GM12878 (cell line): ENCODE results near the gene OSBPL3. TPM values are rescaled to one million over a fixed set of nuclear protein-coding genes. Genes with fewer than 3 reads are reported as not detected.

Source experiments
- EGR1 ChIP-seq, 2 experiments: IDR thresholded peaks; 1 replicate in 1 of 2; 2 replicates in 1 of 2; pipeline ENCODE4 v1.6.1; 2011 to 2012; ENCODE audit warnings: low read depth in 2 of 2, low read length in 2 of 2, borderline replicate concordance in 1 of 2, mild to moderate bottlenecking in 1 of 2, moderate library complexity in 1 of 2
- FOXM1 ChIP-seq: IDR thresholded peaks from 2 replicates; pipeline ENCODE4 v1.6.1; 2012; ENCODE audit warnings: low read depth, mild to moderate bottlenecking, inconsistent platforms, low read length, moderate library complexity
- JUNB ChIP-seq: IDR thresholded peaks from 2 replicates; pipeline ENCODE4 v1.6.1; 2016; ENCODE audit warnings: antibody characterized with exemption, mild to moderate bottlenecking
- KLF5 ChIP-seq: fragments of 450-650 bp; IDR thresholded peaks from 2 replicates; pipeline ENCODE4 v1.6.1; 2014; ENCODE audit warnings: mild to moderate bottlenecking; ENCODE audit not compliant: partially characterized antibody
- MTA2 ChIP-seq: fragments of 450-650 bp; IDR thresholded peaks from 2 replicates; pipeline ENCODE4 v1.6.1; 2016; ENCODE audit warnings: low read depth, mild to moderate bottlenecking, moderate library complexity
- POLR2AphosphoS2 ChIP-seq: IDR thresholded peaks from 2 replicates; pipeline ENCODE4 v1.6.1; 2011; ENCODE audit warnings: low read depth, mild to moderate bottlenecking, low read length, improper control_type of control experiment, moderate library complexity
- POLR2AphosphoS5 ChIP-seq: IDR thresholded peaks from 2 replicates; pipeline ENCODE4 v1.6.1; 2011; ENCODE audit warnings: mild to moderate bottlenecking, low read length, inconsistent platforms
- POU2F2 ChIP-seq: IDR thresholded peaks from 3 replicates; pipeline ENCODE4 v1.6.1; 2011; ENCODE audit warnings: low read depth, mild to moderate bottlenecking, low read length, borderline replicate concordance
- RAD51 ChIP-seq: fragments of 450-650 bp; IDR thresholded peaks from 2 replicates; pipeline ENCODE4 v1.6.1; 2016; ENCODE audit warnings: moderate library complexity, mild to moderate bottlenecking, inconsistent platforms
- RELA ChIP-seq: fragments of 450-650 bp; IDR thresholded peaks from 2 replicates; pipeline ENCODE4 v1.8.0; 2014; ENCODE audit warnings: borderline replicate concordance; ENCODE audit not compliant: partially characterized antibody
- RFX5 ChIP-seq: IDR thresholded peaks from 2 replicates; pipeline ENCODE4 v1.6.1; 2011; ENCODE audit warnings: low read depth, low read length, improper control_type of control experiment
- STAT1 ChIP-seq: fragments of 450-650 bp; conservative IDR thresholded peaks from 2 replicates; pipeline ENCODE4 v1.6.1; 2014; ENCODE audit warnings: antibody characterized with exemption, mild to moderate bottlenecking
- TCF3 ChIP-seq: IDR thresholded peaks from 2 replicates; pipeline ENCODE4 v1.6.1; 2012; ENCODE audit warnings: low read depth, mild to moderate bottlenecking, low read length, borderline replicate concordance; ENCODE audit not compliant: insufficient read depth
- ZNF207 ChIP-seq: fragments of 450-650 bp; IDR thresholded peaks from 2 replicates; pipeline ENCODE4 v1.6.1; 2014; ENCODE audit warnings: antibody characterized with exemption, mild to moderate bottlenecking, borderline replicate concordance
- ZNF24 ChIP-seq: fragments of 450-650 bp; IDR thresholded peaks from 2 replicates; pipeline ENCODE4 v1.6.1; 2017; ENCODE audit warnings: antibody characterized with exemption, mild to moderate bottlenecking
- polyA plus RNA-seq, 11 experiments: library from polyadenylated mRNA; depleted of rRNA in 4 of 11; unstranded in 6 of 11; stranded (reverse) in 5 of 11; fragments of >200 nt; fragmentation: Nextera tagmentation in 4 of 11; fragmentation: Illumina TruSeq in 1 of 11; extraction: Ambion mirVana in 4 of 11; extraction: Trizol in 1 of 11; gene quantifications; 1 replicate in 1 of 11; 2 replicates in 10 of 11; pipeline versions ENCODE4 v1.2.1 to v1.2.3, GENCODE V29; 2011 to 2016; ENCODE audit warnings: inconsistent platforms in 2 of 11, missing spikeins in 2 of 11, low read depth in 1 of 11
- total RNA-seq, 4 experiments: library from RNA; depleted of rRNA in 3 of 4; stranded (reverse); fragments of >200 nt in 3 of 4; fragmentation: Illumina TruSeq in 1 of 4; extraction: Trizol in 1 of 4; gene quantifications; 2 replicates each; pipeline versions ENCODE4 v1.2.1 to v1.2.3, GENCODE V29; 2013 to 2021
- TF ChIP-seq, protein P1 (sequence below): fragments of 450-650 bp; IDR thresholded peaks from 2 replicates; pipeline ENCODE4 v1.6.1; 2017; ENCODE audit warnings: antibody characterized with exemption, mild to moderate bottlenecking, moderate library complexity
- TF ChIP-seq, protein P2 (sequence below): IDR thresholded peaks from 2 replicates; pipeline ENCODE4 v1.6.1; 2011; ENCODE audit warnings: borderline replicate concordance, low read depth, mild to moderate bottlenecking, moderate library complexity, mixed read lengths, low read length; ENCODE audit not compliant: insufficient read depth; ENCODE audit errors: extremely low read length
- TF ChIP-seq, protein P3 (sequence below): IDR thresholded peaks from 2 replicates; pipeline ENCODE4 v1.6.1; 2011; ENCODE audit warnings: low read depth, low read length, improper control_type of control experiment, borderline replicate concordance
- TF ChIP-seq, protein P4 (sequence below): fragments of 450-650 bp; IDR thresholded peaks from 2 replicates; pipeline ENCODE4 v1.6.1; 2017; ENCODE audit warnings: mild to moderate bottlenecking, moderate library complexity
- TF ChIP-seq, protein P5 (sequence below): IDR thresholded peaks from 2 replicates; pipeline ENCODE4 v1.6.1; 2012; ENCODE audit warnings: low read depth, low read length, improper control_type of control experiment

The OSBPL3 gene
- total and polyA plus RNA-seq, 10 of the 15 experiments (the other 5 are each of a cell fraction or from before 2014, with no cell fraction given), result 6.1 to 46.6 (median 27.0) TPM

DNA sequence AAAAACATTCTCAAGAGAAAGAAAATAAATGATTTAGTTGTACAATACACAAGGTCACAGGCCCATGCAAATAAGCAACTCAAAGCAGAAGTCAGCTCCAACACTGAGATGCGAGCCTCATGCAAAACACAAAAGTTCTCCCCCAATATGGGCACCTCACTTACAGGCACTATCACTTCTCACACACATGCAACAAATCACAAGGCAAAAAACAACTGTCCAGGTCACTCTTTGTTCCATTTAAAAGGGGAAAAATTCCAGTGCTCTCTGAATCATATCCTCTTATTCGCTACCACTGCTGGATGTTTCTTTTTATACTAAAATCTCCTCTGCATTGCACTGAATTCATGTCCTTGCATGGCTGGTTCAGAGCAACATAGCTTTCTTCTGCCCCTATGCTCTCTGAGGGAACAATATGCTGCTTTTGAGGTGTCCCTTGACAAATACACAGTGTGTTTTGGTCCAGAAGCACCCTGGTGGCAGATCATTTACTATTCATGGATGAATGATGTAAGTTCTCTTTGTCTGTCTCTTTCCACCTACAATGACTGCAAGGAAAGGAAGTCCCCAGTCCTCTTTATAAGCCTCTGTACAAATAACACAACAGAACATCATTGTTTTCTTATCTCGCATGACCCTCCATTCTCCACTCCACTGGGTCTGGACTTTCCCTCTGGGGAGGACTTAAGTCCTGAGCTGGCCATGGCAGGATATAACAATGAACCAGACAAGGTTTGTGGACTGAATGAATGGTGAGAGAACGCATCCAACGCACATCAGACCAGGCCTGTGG is 137.3 kb downstream of the OSBPL3 start (continued):
- no peak for TF ChIP-seq ZNF24
- TF ChIP-seq, protein P1, sequence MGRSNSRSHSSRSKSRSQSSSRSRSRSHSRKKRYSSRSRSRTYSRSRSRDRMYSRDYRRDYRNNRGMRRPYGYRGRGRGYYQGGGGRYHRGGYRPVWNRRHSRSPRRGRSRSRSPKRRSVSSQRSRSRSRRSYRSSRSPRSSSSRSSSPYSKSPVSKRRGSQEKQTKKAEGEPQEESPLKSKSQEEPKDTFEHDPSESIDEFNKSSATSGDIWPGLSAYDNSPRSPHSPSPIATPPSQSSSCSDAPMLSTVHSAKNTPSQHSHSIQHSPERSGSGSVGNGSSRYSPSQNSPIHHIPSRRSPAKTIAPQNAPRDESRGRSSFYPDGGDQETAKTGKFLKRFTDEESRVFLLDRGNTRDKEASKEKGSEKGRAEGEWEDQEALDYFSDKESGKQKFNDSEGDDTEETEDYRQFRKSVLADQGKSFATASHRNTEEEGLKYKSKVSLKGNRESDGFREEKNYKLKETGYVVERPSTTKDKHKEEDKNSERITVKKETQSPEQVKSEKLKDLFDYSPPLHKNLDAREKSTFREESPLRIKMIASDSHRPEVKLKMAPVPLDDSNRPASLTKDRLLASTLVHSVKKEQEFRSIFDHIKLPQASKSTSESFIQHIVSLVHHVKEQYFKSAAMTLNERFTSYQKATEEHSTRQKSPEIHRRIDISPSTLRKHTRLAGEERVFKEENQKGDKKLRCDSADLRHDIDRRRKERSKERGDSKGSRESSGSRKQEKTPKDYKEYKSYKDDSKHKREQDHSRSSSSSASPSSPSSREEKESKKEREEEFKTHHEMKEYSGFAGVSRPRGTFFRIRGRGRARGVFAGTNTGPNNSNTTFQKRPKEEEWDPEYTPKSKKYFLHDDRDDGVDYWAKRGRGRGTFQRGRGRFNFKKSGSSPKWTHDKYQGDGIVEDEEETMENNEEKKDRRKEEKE, result no peak
- TF ChIP-seq, protein P2, sequence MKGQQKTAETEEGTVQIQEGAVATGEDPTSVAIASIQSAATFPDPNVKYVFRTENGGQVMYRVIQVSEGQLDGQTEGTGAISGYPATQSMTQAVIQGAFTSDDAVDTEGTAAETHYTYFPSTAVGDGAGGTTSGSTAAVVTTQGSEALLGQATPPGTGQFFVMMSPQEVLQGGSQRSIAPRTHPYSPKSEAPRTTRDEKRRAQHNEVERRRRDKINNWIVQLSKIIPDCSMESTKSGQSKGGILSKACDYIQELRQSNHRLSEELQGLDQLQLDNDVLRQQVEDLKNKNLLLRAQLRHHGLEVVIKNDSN, result no peak
- TF ChIP-seq MTA2, result no peak
- TF ChIP-seq, protein P3, sequence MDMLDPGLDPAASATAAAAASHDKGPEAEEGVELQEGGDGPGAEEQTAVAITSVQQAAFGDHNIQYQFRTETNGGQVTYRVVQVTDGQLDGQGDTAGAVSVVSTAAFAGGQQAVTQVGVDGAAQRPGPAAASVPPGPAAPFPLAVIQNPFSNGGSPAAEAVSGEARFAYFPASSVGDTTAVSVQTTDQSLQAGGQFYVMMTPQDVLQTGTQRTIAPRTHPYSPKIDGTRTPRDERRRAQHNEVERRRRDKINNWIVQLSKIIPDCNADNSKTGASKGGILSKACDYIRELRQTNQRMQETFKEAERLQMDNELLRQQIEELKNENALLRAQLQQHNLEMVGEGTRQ, result no peak
- no peak for TF ChIP-seq TCF3
- TF ChIP-seq RFX5, result no peak
- TF ChIP-seq, protein P4, sequence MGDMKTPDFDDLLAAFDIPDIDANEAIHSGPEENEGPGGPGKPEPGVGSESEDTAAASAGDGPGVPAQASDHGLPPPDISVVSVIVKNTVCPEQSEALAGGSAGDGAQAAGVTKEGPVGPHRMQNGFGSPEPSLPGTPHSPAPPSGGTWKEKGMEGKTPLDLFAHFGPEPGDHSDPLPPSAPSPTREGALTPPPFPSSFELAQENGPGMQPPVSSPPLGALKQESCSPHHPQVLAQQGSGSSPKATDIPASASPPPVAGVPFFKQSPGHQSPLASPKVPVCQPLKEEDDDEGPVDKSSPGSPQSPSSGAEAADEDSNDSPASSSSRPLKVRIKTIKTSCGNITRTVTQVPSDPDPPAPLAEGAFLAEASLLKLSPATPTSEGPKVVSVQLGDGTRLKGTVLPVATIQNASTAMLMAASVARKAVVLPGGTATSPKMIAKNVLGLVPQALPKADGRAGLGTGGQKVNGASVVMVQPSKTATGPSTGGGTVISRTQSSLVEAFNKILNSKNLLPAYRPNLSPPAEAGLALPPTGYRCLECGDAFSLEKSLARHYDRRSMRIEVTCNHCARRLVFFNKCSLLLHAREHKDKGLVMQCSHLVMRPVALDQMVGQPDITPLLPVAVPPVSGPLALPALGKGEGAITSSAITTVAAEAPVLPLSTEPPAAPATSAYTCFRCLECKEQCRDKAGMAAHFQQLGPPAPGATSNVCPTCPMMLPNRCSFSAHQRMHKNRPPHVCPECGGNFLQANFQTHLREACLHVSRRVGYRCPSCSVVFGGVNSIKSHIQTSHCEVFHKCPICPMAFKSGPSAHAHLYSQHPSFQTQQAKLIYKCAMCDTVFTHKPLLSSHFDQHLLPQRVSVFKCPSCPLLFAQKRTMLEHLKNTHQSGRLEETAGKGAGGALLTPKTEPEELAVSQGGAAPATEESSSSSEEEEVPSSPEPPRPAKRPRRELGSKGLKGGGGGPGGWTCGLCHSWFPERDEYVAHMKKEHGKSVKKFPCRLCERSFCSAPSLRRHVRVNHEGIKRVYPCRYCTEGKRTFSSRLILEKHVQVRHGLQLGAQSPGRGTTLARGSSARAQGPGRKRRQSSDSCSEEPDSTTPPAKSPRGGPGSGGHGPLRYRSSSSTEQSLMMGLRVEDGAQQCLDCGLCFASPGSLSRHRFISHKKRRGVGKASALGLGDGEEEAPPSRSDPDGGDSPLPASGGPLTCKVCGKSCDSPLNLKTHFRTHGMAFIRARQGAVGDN, result no peak
- TF ChIP-seq STAT1, result no peak
- TF ChIP-seq POU2F2, result peak; percentile 94; the same call in 2 of the 3 replicates
- TF ChIP-seq KLF5, result no peak
- TF ChIP-seq RELA, result no peak
- peak; percentile 41; the same call in 1 of the 2 replicates for TF ChIP-seq POLR2AphosphoS5
- TF ChIP-seq RAD51, result no peak
- TF ChIP-seq ZNF207, result no peak
- TF ChIP-seq POLR2AphosphoS2, result no peak
- TF ChIP-seq FOXM1, result peak; percentile 48; the same call in 1 of the 2 replicates
- TF ChIP-seq, protein P5, sequence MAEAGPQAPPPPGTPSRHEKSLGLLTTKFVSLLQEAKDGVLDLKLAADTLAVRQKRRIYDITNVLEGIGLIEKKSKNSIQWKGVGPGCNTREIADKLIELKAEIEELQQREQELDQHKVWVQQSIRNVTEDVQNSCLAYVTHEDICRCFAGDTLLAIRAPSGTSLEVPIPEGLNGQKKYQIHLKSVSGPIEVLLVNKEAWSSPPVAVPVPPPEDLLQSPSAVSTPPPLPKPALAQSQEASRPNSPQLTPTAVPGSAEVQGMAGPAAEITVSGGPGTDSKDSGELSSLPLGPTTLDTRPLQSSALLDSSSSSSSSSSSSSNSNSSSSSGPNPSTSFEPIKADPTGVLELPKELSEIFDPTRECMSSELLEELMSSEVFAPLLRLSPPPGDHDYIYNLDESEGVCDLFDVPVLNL, result no peak
- no peak for TF ChIP-seq EGR1 (IDR thresholded peaks at IDR 0.05; ENCODE audit: borderline replicate concordance in 1 of 2, low read depth in 2 of 2, low read length in 2 of 2)
- peak; percentile 81 for TF ChIP-seq JUNB
